Measurements from ENCODE around the gene SRP68. TPM values are rescaled to one million over a fixed set of nuclear protein-coding genes. Genes with fewer than 3 reads are reported as not detected.
A peak's percentile ranks its signal among the peaks of the same experiment; 100 is the strongest.

The SRP68 gene
- total and polyA plus RNA-seq, 2 donors (not counting 1 experiment from before 2014, with no cell fraction given) = 34.0 to 68.6 TPM

DNA sequence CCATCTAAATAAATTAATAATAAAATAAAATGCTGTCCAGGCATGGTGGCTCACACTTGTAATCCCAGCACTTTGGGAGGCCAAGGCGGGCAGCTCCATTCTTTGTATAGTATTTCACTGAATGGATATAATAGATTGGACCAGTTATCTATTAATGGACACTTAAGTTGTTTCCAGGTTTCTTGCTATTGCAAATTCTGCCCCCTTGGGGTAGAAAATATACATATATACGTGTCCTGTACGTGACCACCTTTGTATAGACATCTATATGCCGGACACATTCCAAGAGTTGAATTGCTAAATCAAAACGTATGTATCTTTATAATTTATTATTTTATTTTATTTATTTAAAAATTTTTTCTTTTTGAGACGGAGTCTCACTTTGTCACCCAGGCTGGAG lies 35.2 kb upstream of the SRP68 start:
- TF ChIP-seq EZH2 (IDR thresholded peaks at IDR 0.05; ENCODE audit: low read length, missing control alignments) = no peak
- TF ChIP-seq, protein P1, sequence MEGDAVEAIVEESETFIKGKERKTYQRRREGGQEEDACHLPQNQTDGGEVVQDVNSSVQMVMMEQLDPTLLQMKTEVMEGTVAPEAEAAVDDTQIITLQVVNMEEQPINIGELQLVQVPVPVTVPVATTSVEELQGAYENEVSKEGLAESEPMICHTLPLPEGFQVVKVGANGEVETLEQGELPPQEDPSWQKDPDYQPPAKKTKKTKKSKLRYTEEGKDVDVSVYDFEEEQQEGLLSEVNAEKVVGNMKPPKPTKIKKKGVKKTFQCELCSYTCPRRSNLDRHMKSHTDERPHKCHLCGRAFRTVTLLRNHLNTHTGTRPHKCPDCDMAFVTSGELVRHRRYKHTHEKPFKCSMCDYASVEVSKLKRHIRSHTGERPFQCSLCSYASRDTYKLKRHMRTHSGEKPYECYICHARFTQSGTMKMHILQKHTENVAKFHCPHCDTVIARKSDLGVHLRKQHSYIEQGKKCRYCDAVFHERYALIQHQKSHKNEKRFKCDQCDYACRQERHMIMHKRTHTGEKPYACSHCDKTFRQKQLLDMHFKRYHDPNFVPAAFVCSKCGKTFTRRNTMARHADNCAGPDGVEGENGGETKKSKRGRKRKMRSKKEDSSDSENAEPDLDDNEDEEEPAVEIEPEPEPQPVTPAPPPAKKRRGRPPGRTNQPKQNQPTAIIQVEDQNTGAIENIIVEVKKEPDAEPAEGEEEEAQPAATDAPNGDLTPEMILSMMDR (conservative IDR thresholded peaks at IDR 0.05 in 1 of 2, IDR thresholded peaks at IDR 0.05 in 1 of 2; ENCODE audit: low read depth in 1 of 2, low read length in 2 of 2) = peak in 1 of 2 donors; percentile 23
- Histone ChIP-seq H4K20me1 (ENCODE audit: control insufficient read depth, extremely low read depth, insufficient read depth, low read length) (no peaks in the 10 kb centered on the region), H3K9ac (ENCODE audit: insufficient read depth, low read length) (no peak overlapping the region), H3K27me3 (ENCODE audit: control insufficient read depth, insufficient read depth, low read length) (no peaks in the 10 kb centered on the region), H3K9me3 (ENCODE audit: control insufficient read depth, insufficient read depth, low read depth, low read length) (no peaks in the 10 kb centered on the region), H3K4me3 (replicated peaks in 1 of 4; ENCODE audit: control extremely low read depth in 1 of 4, insufficient read depth in 1 of 4, low read depth in 3 of 4, low read length in 4 of 4) (no peak overlapping the region), H3K79me2 (ENCODE audit: control insufficient read depth, insufficient read depth, low read length) (peaks cover 7% of the 10 kb centered on the region), H3K36me3 (ENCODE audit: control insufficient read depth, insufficient read depth, low read length) (no peaks in the 10 kb centered on the region), H2AFZ (ENCODE audit: low read length) (no peak overlapping the region), H3K4me2 (ENCODE audit: extremely low read depth, insufficient read depth, low read length) (no peak overlapping the region), H3K4me1 (ENCODE audit: control insufficient read depth, extremely low read depth, insufficient read depth, low read length) (peaks cover 2% of the 10 kb centered on the region), H3K27ac (ENCODE audit: insufficient read depth, low read length) (no peak overlapping the region)
- DNase-seq (ENCODE audit: low read depth in 2 of 2) = peak in 1 of 2 donors; percentile 15

DNA sequence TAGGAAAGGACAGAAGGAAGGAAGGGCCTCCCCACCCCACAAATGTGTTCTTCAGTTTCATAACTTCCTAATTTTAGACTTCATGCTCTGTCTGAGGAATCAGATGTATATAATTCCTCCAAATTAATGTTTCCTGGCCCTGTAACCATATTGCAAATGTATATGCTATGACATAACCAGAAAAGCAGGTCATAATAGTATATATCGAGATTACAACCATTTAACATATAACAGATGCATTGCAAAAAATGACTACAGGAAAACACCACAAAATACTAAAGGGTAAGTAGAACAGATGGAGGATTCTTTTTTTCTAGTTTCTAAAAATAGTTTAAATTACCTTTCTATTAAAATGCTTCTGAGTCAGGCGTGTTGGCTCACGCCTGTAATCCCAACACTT lies 34.4 kb upstream of the SRP68 start:
- TF ChIP-seq, protein P1 (conservative IDR thresholded peaks at IDR 0.05 in 1 of 2, IDR thresholded peaks at IDR 0.05 in 1 of 2; ENCODE audit: low read depth in 1 of 2, low read length in 2 of 2) = no peak
- TF ChIP-seq EZH2 (IDR thresholded peaks at IDR 0.05; ENCODE audit: low read length, missing control alignments) = no peak
- Histone ChIP-seq H3K9ac (ENCODE audit: insufficient read depth, low read length) (no peak overlapping the region), H3K9me3 (ENCODE audit: control insufficient read depth, insufficient read depth, low read depth, low read length) (no peaks in the 10 kb centered on the region), H3K4me1 (ENCODE audit: control insufficient read depth, extremely low read depth, insufficient read depth, low read length) (peaks cover 3% of the 10 kb centered on the region), H4K20me1 (ENCODE audit: control insufficient read depth, extremely low read depth, insufficient read depth, low read length) (no peaks in the 10 kb centered on the region), H3K4me3 (replicated peaks in 1 of 4; ENCODE audit: control extremely low read depth in 1 of 4, insufficient read depth in 1 of 4, low read depth in 3 of 4, low read length in 4 of 4) (no peak overlapping the region), H3K4me2 (ENCODE audit: extremely low read depth, insufficient read depth, low read length) (no peak overlapping the region), H3K36me3 (ENCODE audit: control insufficient read depth, insufficient read depth, low read length) (peaks cover under 1% of the 10 kb centered on the region), H3K27me3 (ENCODE audit: control insufficient read depth, insufficient read depth, low read length) (no peaks in the 10 kb centered on the region), H3K27ac (ENCODE audit: insufficient read depth, low read length) (no peak overlapping the region), H3K79me2 (ENCODE audit: control insufficient read depth, insufficient read depth, low read length) (peaks cover 12% of the 10 kb centered on the region), H2AFZ (ENCODE audit: low read length) (no peak overlapping the region)
- DNase-seq (ENCODE audit: low read depth in 2 of 2) = no peak

DNA sequence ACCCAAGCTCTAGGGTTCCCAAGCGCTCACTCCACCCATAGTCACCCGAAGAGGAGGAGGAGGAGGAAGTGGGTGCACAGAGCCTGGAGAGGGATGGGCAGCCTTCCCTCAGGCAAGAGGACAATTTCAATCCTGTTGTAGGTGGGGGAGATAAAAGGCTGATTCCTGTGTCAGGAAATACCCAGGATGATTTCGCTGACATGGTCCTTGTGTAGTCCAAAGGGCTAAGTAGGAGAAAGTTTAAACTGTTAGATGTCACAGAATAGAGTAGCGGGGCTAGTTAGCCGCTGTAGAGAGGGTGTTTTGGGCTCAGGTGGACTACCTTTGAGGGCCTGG lies 32.5 kb upstream of the SRP68 start:
- H3K9me3 ChIP-seq (ENCODE audit: control insufficient read depth, insufficient read depth, low read depth, low read length) = no peaks in the 10 kb centered on the region
- H3K79me2 ChIP-seq (ENCODE audit: control insufficient read depth, insufficient read depth, low read length) = peaks cover 15% of the 10 kb centered on the region
- no peak overlapping the region for H2AFZ ChIP-seq (ENCODE audit: low read length)
- no peaks in the 10 kb centered on the region for H3K27me3 ChIP-seq (ENCODE audit: control insufficient read depth, insufficient read depth, low read length)
- H3K4me1 ChIP-seq (ENCODE audit: control insufficient read depth, extremely low read depth, insufficient read depth, low read length) = peaks cover 3% of the 10 kb centered on the region
- TF ChIP-seq, protein P1 (conservative IDR thresholded peaks at IDR 0.05 in 1 of 2, IDR thresholded peaks at IDR 0.05 in 1 of 2; ENCODE audit: low read depth in 1 of 2, low read length in 2 of 2) = no peak
- no peak for TF ChIP-seq EZH2 (IDR thresholded peaks at IDR 0.05; ENCODE audit: low read length, missing control alignments)
- no peak overlapping the region for H3K9ac ChIP-seq (ENCODE audit: insufficient read depth, low read length)
- no peak overlapping the region for H3K4me3 ChIP-seq (replicated peaks in 1 of 4; ENCODE audit: control extremely low read depth in 1 of 4, insufficient read depth in 1 of 4, low read depth in 3 of 4, low read length in 4 of 4)
- peaks cover 5% of the 10 kb centered on the region for H3K36me3 ChIP-seq (ENCODE audit: control insufficient read depth, insufficient read depth, low read length)
- H3K27ac ChIP-seq (ENCODE audit: insufficient read depth, low read length) = no peak overlapping the region
- H3K4me2 ChIP-seq (ENCODE audit: extremely low read depth, insufficient read depth, low read length) = no peak overlapping the region
- DNase-seq (ENCODE audit: low read depth in 2 of 2) = no peak
- no peaks in the 10 kb centered on the region for H4K20me1 ChIP-seq (ENCODE audit: control insufficient read depth, extremely low read depth, insufficient read depth, low read length)
